Measurements from ENCODE around the gene MGA. TPM values are rescaled to one million over a fixed set of nuclear protein-coding genes. Genes with fewer than 3 reads are reported as not detected.

Gene MGA
- total and polyA plus RNA-seq, 2 experiments from 2014 or later, result 23.2 to 48.8 TPM

- Histone ChIP-seq H3K4me1 (ENCODE audit: low read depth) (peaks cover 17% of the 10 kb centered on the region), H3K27me3 (no peaks in the 10 kb centered on the region), H3K36me3 (no peaks in the 10 kb centered on the region), H3K27ac (no peak overlapping the region), H3K9me3 (ENCODE audit: low read depth) (no peaks in the 10 kb centered on the region), H3K4me3 (no peak overlapping the region)
- no peak for DNase-seq (ENCODE audit: low read depth in 1 of 2, low spot score in 1 of 2)
- TF ChIP-seq CTCF (IDR thresholded peaks at IDR 0.05; ENCODE audit: low read depth, low read length), result no peak
These were observed 6.2 kb downstream of the MGA start for GRCh38 chr15:41666353-41666920.

DNA sequence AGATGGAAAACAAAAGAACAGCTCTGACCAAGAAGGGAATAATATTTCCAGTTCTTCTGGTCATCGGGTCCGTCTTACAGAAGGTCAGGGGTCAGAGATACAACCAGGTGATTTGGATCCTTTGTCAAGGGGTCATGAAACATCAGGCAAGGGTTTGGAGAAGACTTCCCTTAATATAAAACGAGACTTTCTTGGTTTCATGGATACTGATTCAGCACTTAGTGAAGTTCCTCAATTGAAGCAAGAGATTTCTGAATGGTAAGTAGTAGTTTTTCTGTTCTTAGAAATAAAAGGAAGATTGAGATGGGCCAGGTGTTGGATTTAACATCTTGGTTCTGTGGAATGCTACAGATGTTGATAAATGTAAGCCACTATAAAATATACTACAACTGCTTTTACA, 9.5 kb downstream of the MGA start:
- Histone ChIP-seq H3K27ac (no peak overlapping the region), H3K4me1 (ENCODE audit: low read depth) (peaks cover 7% of the 10 kb centered on the region), H3K9me3 (ENCODE audit: low read depth) (no peaks in the 10 kb centered on the region), H3K4me3 (no peak overlapping the region), H3K36me3 (no peaks in the 10 kb centered on the region), H3K27me3 (no peaks in the 10 kb centered on the region)
- TF ChIP-seq CTCF (IDR thresholded peaks at IDR 0.05; ENCODE audit: low read depth, low read length), result no peak
- no peak for DNase-seq (ENCODE audit: low read depth in 1 of 2, low spot score in 1 of 2)

- no peaks in the 10 kb centered on the region for H3K27me3 ChIP-seq
- H3K9me3 ChIP-seq (ENCODE audit: low read depth), result no peaks in the 10 kb centered on the region
- no peak for DNase-seq (ENCODE audit: low read depth in 1 of 2, low spot score in 1 of 2)
- no peaks in the 10 kb centered on the region for H3K4me1 ChIP-seq (ENCODE audit: low read depth)
- no peaks in the 10 kb centered on the region for H3K36me3 ChIP-seq
- no peak for TF ChIP-seq CTCF (IDR thresholded peaks at IDR 0.05; ENCODE audit: low read depth, low read length)
- no peak overlapping the region for H3K4me3 ChIP-seq
- H3K27ac ChIP-seq, result no peak overlapping the region
These were observed 11.7 kb downstream of the MGA start for GRCh38 chr15:41671656-41672648.

DNA sequence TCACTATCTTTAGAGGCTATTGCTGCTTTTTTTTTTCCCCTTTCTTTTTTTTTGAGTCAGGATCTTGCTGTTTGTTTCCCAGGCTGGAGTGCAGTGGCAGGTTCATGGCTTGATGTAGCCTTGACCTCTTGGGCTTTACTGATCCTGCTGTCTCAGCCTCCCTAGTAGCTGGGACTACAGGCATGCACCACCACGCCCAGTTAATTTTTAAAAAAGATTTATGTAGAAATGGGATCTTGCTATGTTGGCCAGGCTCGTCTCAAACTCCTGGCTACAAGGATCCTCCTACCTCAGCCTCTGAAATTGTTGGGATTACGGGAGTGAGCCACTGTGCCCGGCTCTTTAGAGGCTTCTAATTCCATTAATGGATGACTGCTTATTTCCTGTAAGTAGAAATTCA, 15.1 kb downstream of the MGA start:
- no peak overlapping the region for H3K4me3 ChIP-seq
- H3K36me3 ChIP-seq, result no peaks in the 10 kb centered on the region
- no peaks in the 10 kb centered on the region for H3K27me3 ChIP-seq
- no peak for DNase-seq (ENCODE audit: low read depth in 1 of 2, low spot score in 1 of 2)
- no peaks in the 10 kb centered on the region for H3K4me1 ChIP-seq (ENCODE audit: low read depth)
- no peak overlapping the region for H3K27ac ChIP-seq
- no peak for TF ChIP-seq CTCF (IDR thresholded peaks at IDR 0.05; ENCODE audit: low read depth, low read length)
- H3K9me3 ChIP-seq (ENCODE audit: low read depth), result no peaks in the 10 kb centered on the region

DNA sequence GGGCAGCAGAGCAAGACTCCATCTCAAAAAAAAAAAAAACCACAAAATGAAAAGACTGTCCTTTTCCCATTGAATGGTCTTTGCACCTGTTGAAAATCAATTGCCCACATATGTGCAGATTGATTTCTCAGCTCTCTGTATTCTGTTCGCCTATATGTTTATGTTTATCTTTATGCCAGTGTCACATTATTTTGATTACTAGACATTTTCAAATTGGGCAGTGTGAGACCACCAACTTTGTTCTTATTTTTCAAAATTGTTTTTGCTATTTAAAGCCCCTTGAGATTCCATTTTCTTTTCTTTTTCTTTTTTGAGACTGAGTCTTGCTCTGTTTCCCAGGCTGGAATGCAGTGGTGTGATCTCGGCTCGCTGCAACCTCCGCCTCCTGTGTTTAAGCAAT, 18.5 kb downstream of the MGA start:
- no peak overlapping the region for H3K4me3 ChIP-seq
- no peak for TF ChIP-seq CTCF (IDR thresholded peaks at IDR 0.05; ENCODE audit: low read depth, low read length)
- H3K9me3 ChIP-seq (ENCODE audit: low read depth), result no peaks in the 10 kb centered on the region

More for the DNA sequence above, 18.5 kb downstream of the MGA start:
- Histone ChIP-seq H3K27ac (no peak overlapping the region), H3K27me3 (no peaks in the 10 kb centered on the region), H3K4me1 (ENCODE audit: low read depth) (no peaks in the 10 kb centered on the region), H3K36me3 (no peaks in the 10 kb centered on the region)
- no peak for DNase-seq (ENCODE audit: low read depth in 1 of 2, low spot score in 1 of 2)

All from cardiac muscle cell (in vitro differentiated cells and primary cell).